SU-DHL-6 (cell line): ENCODE results near the gene SCN1A.

Experiments used
- H2AFZ ChIP-seq: fragments of 200-600 bp; sonication (generic); 2 replicates; pipeline ENCODE4 v1.6.1; 2014; ENCODE audit warnings: low read depth, mild to moderate bottlenecking, moderate library complexity, mixed read lengths, antibody characterized with exemption, low read length; ENCODE audit not compliant: severe bottlenecking
- H3F3A ChIP-seq: fragments of 200-600 bp; shearing (Covaris generic); 2 replicates; pipeline ENCODE4 v1.6.0; 2016; ENCODE audit warnings: antibody characterized with exemption, mild to moderate bottlenecking; ENCODE audit not compliant: insufficient read depth
- H3K27ac ChIP-seq: fragments of 200-600 bp; sonication (generic); 2 replicates; pipeline ENCODE4 v1.5.1; 2016; ENCODE audit warnings: low read depth, mild to moderate bottlenecking, low read length, moderate library complexity, mixed read lengths
- H3K27me3 ChIP-seq: fragments of 200-600 bp; sonication (generic), shearing (Covaris generic); 2 replicates; pipeline ENCODE4 v1.6.0; 2014; ENCODE audit warnings: mild to moderate bottlenecking, low read length
- H3K36me3 ChIP-seq: fragments of 200-600 bp; sonication (generic); 2 replicates; pipeline ENCODE4 v1.6.1; 2014; ENCODE audit warnings: mild to moderate bottlenecking, low read length, mixed read lengths
- H3K4me2 ChIP-seq: fragments of 300-600, 200-600 bp; shearing (Covaris generic), sonication (generic); 2 replicates; pipeline ENCODE4 v1.6.0; 2014; ENCODE audit warnings: low read length, low read depth, mild to moderate bottlenecking; ENCODE audit not compliant: poor library complexity, severe bottlenecking
- H3K4me3 ChIP-seq: fragments of 200-600 bp; sonication (generic); 2 replicates; pipeline ENCODE4 v1.5.1; 2014; ENCODE audit warnings: antibody characterized with exemption, low read length, mild to moderate bottlenecking, mixed read lengths; ENCODE audit not compliant: insufficient read depth, poor library complexity, severe bottlenecking
- H3K79me2 ChIP-seq: fragments of 200-600 bp; sonication (generic); 2 replicates; pipeline ENCODE4 v1.6.1; 2014; ENCODE audit warnings: mild to moderate bottlenecking, low read length, moderate library complexity; ENCODE audit not compliant: insufficient read depth
- H3K9ac ChIP-seq: fragments of 200-600 bp; sonication (generic); 2 replicates; pipeline ENCODE4 v1.7.0; 2014; ENCODE audit warnings: mild to moderate bottlenecking, low read length
- H3K9me2 ChIP-seq: fragments of 200-600 bp; sonication (generic); replicated peaks from 2 replicates; pipeline ENCODE4 v1.6.1; 2014; ENCODE audit warnings: low read length; ENCODE audit not compliant: insufficient read depth
- H3K9me3 ChIP-seq: fragments of 200-600 bp; sonication (generic); 2 replicates; pipeline ENCODE4 v1.6.1; 2014; ENCODE audit warnings: low read length, mixed read lengths; ENCODE audit not compliant: insufficient read depth
- H4K20me1 ChIP-seq: fragments of 200-600 bp; sonication (generic); 2 replicates; pipeline ENCODE4 v1.6.1; 2014; ENCODE audit warnings: low read depth, mild to moderate bottlenecking, antibody characterized with exemption, low read length, moderate library complexity, mixed read lengths
- EZH2phosphoT487 ChIP-seq: fragments of 200-600 bp; sonication (generic), shearing (Covaris generic); conservative IDR thresholded peaks from 2 replicates; pipeline ENCODE4 v1.6.1; 2018; ENCODE audit warnings: mild to moderate bottlenecking, antibody characterized with exemption, low read length, moderate library complexity, mixed read lengths
- TF ChIP-seq, protein P1 (sequence below): fragments of 200-600 bp; sonication (generic); IDR thresholded peaks from one replicate; pipeline ENCODE4 v1.5.1; 2017; ENCODE audit warnings: antibody characterized with exemption, mild to moderate bottlenecking, low read length, moderate library complexity; ENCODE audit not compliant: insufficient read depth, poor library complexity, severe bottlenecking

The SCN1A gene

DNA sequence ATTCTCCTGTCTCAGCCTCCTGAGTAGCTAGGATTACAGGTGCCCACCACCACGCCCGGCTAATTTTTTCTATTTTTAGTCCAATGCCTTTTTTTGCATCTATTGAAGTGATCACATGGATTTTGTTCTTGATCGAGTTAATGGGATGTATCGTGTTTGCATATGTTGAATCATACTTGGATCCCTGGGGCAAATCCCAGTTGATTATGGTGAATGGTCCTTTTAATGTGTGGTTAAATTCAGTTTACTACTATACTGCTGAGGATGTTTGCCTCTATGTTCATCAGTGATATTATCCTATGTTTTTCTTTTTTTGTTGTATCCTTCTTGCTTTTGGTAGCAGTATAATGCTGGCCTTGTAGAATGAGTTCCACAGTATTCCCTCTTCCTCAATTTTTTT is 166.0 kb downstream of the SCN1A start:
- Histone ChIP-seq H4K20me1 (no peaks in the 10 kb centered on the region), H3F3A (no peaks in the 10 kb centered on the region), H3K27ac (no peak overlapping the region), H3K9ac (no peak overlapping the region), H3K9me3 (no peaks in the 10 kb centered on the region), H3K4me3 (no peak overlapping the region), H3K9me2 (no peaks in the 10 kb centered on the region), H2AFZ (no peak overlapping the region), H3K4me2 (no peak overlapping the region), H3K36me3 (no peaks in the 10 kb centered on the region), H3K79me2 (no peaks in the 10 kb centered on the region), H3K27me3 (no peaks in the 10 kb centered on the region)
- no peak for TF ChIP-seq EZH2phosphoT487
- TF ChIP-seq, protein P1, sequence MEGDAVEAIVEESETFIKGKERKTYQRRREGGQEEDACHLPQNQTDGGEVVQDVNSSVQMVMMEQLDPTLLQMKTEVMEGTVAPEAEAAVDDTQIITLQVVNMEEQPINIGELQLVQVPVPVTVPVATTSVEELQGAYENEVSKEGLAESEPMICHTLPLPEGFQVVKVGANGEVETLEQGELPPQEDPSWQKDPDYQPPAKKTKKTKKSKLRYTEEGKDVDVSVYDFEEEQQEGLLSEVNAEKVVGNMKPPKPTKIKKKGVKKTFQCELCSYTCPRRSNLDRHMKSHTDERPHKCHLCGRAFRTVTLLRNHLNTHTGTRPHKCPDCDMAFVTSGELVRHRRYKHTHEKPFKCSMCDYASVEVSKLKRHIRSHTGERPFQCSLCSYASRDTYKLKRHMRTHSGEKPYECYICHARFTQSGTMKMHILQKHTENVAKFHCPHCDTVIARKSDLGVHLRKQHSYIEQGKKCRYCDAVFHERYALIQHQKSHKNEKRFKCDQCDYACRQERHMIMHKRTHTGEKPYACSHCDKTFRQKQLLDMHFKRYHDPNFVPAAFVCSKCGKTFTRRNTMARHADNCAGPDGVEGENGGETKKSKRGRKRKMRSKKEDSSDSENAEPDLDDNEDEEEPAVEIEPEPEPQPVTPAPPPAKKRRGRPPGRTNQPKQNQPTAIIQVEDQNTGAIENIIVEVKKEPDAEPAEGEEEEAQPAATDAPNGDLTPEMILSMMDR: no peak

DNA sequence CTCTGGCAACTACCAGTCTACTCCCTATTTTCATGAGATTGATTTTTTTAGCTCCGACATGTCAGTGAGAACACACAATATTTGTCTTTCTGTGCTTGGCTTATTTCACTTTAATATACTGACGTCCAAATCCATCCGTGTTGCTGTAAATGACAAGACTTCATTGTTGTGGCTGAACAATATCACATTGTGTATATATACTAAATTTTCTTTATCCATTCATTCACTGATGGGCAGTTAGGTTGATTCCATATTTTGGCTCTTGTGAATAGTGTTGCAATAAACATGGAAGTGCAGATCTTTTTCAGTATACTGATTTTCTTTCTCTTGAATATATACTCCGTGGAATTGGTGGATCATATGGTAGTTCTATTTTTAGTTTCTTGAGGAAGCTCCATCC is 168.4 kb downstream of the SCN1A start:
- Histone ChIP-seq H3K36me3 (no peaks in the 10 kb centered on the region), H3K4me3 (no peak overlapping the region), H3K27ac (no peak overlapping the region), H3K4me2 (no peak overlapping the region), H3K9me3 (no peaks in the 10 kb centered on the region), H3K9ac (no peak overlapping the region), H2AFZ (no peak overlapping the region), H3K27me3 (no peaks in the 10 kb centered on the region), H3K9me2 (no peaks in the 10 kb centered on the region), H4K20me1 (no peaks in the 10 kb centered on the region), H3F3A (no peaks in the 10 kb centered on the region; the same call in 1 of the 2 replicates), H3K79me2 (no peaks in the 10 kb centered on the region)
- TF ChIP-seq, protein P1: no peak
- no peak for TF ChIP-seq EZH2phosphoT487

DNA sequence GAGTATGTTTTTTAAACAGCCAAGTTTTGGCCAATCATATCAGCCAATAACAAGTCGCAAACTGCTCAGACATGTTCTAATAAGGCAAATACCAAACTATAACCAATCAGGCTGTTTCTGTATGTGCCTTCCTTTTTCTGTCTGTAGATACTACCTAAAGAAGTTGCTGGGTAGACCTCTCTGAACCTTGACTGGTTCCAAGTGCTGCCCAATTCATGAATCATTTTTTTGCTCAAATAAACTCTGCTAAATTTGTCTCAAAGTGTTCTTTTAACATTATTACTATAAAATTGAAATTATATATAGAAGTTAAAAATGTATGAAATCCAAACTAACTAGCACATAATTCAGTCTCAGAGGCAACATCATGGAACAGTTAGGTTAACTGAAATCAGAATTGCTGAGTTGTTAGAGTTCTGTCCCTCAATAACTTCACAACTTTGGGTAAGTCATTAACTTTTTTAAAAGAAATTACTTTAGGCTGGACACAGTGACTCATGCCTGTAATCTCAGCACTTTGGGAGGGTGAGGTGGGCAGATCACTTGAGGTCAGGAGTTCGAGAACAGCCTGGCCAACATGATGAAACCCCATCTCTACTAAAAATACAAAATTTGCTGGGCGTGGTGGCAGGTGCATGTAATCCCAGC is 169.4 kb downstream of the SCN1A start:
- no peaks in the 10 kb centered on the region; the same call in 1 of the 2 replicates for H3F3A ChIP-seq
- H3K27me3 ChIP-seq: no peaks in the 10 kb centered on the region
- no peak overlapping the region for H2AFZ ChIP-seq
- no peaks in the 10 kb centered on the region for H3K9me2 ChIP-seq
- no peak overlapping the region for H3K4me2 ChIP-seq
- no peaks in the 10 kb centered on the region for H3K9me3 ChIP-seq
- no peaks in the 10 kb centered on the region for H4K20me1 ChIP-seq
- H3K79me2 ChIP-seq: no peaks in the 10 kb centered on the region
- no peaks in the 10 kb centered on the region for H3K36me3 ChIP-seq
- no peak overlapping the region for H3K27ac ChIP-seq
- H3K4me3 ChIP-seq: no peak overlapping the region
- TF ChIP-seq EZH2phosphoT487: no peak
- TF ChIP-seq, protein P1: no peak
- no peak overlapping the region for H3K9ac ChIP-seq
